Nephron progenitor cell (in vitro differentiated cells): Measurements from ENCODE around the gene MGAT4B.

Experiments used
- DNase-seq: peaks from one replicate; pipeline ENCODE4 v3.0.0; 2021
- H3K27ac Mint-ChIP-seq: 2 replicates; pipeline ENCODE4 v1.8.0; 2021; ENCODE audit warnings: mild to moderate bottlenecking, moderate library complexity, mixed read lengths
- H3K27me3 Mint-ChIP-seq: 2 replicates; pipeline ENCODE4 v1.8.0; 2021; ENCODE audit warnings: mild to moderate bottlenecking, low read depth, mixed read lengths; ENCODE audit not compliant: poor library complexity
- H3K36me3 Mint-ChIP-seq: 2 replicates; pipeline ENCODE4 v1.8.0; 2021; ENCODE audit warnings: low read depth, mixed read lengths
- H3K4me1 Mint-ChIP-seq: 2 replicates; pipeline ENCODE4 v1.8.0; 2021; ENCODE audit warnings: mixed read lengths
- H3K4me3 Mint-ChIP-seq: 2 replicates; pipeline ENCODE4 v1.8.0; 2021; ENCODE audit warnings: mild to moderate bottlenecking, moderate library complexity, mixed read lengths
- H3K9me3 Mint-ChIP-seq: 2 replicates; pipeline ENCODE4 v1.8.0; 2021; ENCODE audit warnings: mild to moderate bottlenecking, moderate library complexity, mixed read lengths
- TF ChIP-seq, protein P1 (sequence below): fragments of 200-600 bp; sonication (generic); IDR thresholded peaks from 2 replicates; pipeline ENCODE4 v1.5.0; 2021; ENCODE audit warnings: antibody characterized with exemption

MGAT4B gene

GRCh38 chr5:179765400-179765799 lies 41.3 kb downstream of the MGAT4B start:
- H3K27ac Mint-ChIP-seq = peak overlapping the region; percentile 45
- TF ChIP-seq, protein P1, sequence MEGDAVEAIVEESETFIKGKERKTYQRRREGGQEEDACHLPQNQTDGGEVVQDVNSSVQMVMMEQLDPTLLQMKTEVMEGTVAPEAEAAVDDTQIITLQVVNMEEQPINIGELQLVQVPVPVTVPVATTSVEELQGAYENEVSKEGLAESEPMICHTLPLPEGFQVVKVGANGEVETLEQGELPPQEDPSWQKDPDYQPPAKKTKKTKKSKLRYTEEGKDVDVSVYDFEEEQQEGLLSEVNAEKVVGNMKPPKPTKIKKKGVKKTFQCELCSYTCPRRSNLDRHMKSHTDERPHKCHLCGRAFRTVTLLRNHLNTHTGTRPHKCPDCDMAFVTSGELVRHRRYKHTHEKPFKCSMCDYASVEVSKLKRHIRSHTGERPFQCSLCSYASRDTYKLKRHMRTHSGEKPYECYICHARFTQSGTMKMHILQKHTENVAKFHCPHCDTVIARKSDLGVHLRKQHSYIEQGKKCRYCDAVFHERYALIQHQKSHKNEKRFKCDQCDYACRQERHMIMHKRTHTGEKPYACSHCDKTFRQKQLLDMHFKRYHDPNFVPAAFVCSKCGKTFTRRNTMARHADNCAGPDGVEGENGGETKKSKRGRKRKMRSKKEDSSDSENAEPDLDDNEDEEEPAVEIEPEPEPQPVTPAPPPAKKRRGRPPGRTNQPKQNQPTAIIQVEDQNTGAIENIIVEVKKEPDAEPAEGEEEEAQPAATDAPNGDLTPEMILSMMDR = no peak
- peaks cover 34% of the 10 kb centered on the region for H3K4me1 Mint-ChIP-seq
- no peak for DNase-seq
- H3K27me3 Mint-ChIP-seq = no peaks in the 10 kb centered on the region
- H3K36me3 Mint-ChIP-seq = peaks cover 35% of the 10 kb centered on the region
- H3K4me3 Mint-ChIP-seq = no peak overlapping the region
- H3K9me3 Mint-ChIP-seq = no peaks in the 10 kb centered on the region

DNA sequence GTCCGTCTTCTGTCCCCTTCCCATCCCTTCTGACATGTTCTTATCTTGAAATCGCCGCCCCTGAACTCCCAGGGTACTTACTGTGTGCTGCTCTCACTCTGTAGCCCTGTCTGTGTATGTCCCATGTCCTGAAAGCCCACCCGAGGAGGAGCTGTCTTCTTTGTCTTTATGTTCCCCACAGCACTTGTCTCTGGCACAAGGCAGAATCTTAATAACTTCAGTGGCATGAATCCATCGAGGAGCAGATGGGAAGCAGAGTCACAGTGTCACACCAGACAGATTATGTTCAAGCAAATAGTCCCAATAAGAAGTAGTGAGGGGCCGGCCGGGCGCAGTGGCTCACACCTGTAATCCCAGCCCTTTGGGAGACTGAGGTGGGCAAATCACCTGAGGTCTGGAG lies 42.6 kb downstream of the MGAT4B start:
- H3K27me3 Mint-ChIP-seq = no peaks in the 10 kb centered on the region
- H3K27ac Mint-ChIP-seq = no peak overlapping the region
- TF ChIP-seq, protein P1 = no peak
- H3K4me3 Mint-ChIP-seq = no peak overlapping the region
- no peaks in the 10 kb centered on the region for H3K9me3 Mint-ChIP-seq
- H3K36me3 Mint-ChIP-seq = peaks cover 25% of the 10 kb centered on the region
- peaks cover 44% of the 10 kb centered on the region for H3K4me1 Mint-ChIP-seq
- DNase-seq = no peak

DNA sequence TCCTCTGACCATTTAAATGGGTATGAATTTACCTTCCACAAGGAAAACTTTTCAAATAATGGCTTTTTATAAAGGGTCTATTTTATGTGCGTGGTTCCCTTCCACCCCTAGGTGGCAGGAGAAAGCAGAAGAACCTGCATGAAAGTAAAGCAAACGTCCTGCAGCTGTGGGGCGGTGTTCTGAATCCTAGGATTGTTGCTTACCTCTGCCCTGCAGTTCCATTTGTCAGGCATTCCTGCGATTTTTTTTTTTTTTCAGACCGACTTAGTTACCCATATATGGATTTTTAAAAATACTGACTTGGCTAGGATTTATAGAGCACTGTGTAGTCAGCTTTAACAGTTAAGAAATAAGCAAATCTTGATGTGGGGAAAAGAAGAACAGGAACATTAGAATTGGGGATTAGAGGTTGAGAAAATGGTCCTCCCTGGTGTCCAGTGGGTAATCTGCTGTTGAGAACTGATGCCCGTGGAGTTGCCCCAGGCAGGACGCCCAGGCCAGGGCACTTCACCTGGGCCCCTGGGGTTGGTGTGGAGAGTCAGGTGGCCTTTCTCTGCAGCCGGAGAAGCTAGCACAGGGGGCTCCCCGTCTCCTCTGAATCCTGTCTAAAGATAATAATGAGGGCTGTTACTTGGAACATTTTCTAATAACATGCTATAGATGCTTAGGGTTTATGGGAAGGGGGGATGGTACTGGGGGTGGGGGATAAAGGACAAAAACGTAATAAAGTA lies 43.3 kb downstream of the MGAT4B start:
- DNase-seq = peak; percentile 53
- Mint-ChIP-seq H3K36me3 (peaks cover 21% of the 10 kb centered on the region), H3K9me3 (no peaks in the 10 kb centered on the region), H3K27ac (peak overlapping the region; percentile 24), H3K27me3 (no peaks in the 10 kb centered on the region), H3K4me3 (no peak overlapping the region), H3K4me1 (peaks cover 44% of the 10 kb centered on the region)
- TF ChIP-seq, protein P1 = peak; percentile 91

GRCh38 chr5:179762781-179763176 lies 43.9 kb downstream of the MGAT4B start:
- Mint-ChIP-seq H3K36me3 (peaks cover 18% of the 10 kb centered on the region), H3K4me1 (peaks cover 44% of the 10 kb centered on the region), H3K27me3 (no peaks in the 10 kb centered on the region), H3K27ac (peak overlapping the region; percentile 24), H3K9me3 (no peaks in the 10 kb centered on the region), H3K4me3 (no peak overlapping the region)
- DNase-seq = no peak
- TF ChIP-seq, protein P1 = no peak

- no peaks in the 10 kb centered on the region for H3K9me3 Mint-ChIP-seq
- no peak overlapping the region for H3K4me3 Mint-ChIP-seq
- peaks cover 15% of the 10 kb centered on the region for H3K36me3 Mint-ChIP-seq
- TF ChIP-seq, protein P1 = no peak
- peaks cover 44% of the 10 kb centered on the region for H3K4me1 Mint-ChIP-seq
- DNase-seq = no peak
- H3K27ac Mint-ChIP-seq = peak overlapping the region; percentile 77
- H3K27me3 Mint-ChIP-seq = no peaks in the 10 kb centered on the region
These were observed 44.4 kb downstream of the MGAT4B start for GRCh38 chr5:179762079-179762780.
